GM12874 (cell line): ENCODE results near the gene ABCD1.
A peak's percentile ranks its signal among the peaks of the same experiment; 100 is the strongest.

ENCODE experiments used
- TF ChIP-seq, protein P1 (sequence below): IDR thresholded peaks from 2 replicates; pipeline ENCODE4 v1.5.1; 2011; ENCODE audit warnings: low read depth, mild to moderate bottlenecking, control low read depth, low read length, moderate library complexity; ENCODE audit not compliant: insufficient read depth

ABCD1 gene

GRCh38 chrX:153687121-153688039 lies 37.3 kb upstream of the ABCD1 start, which contains the start of gene SLC6A8:
TSS of gene SLC6A8 (plus strand) at chrX:153687926. CDS start at chrX:153688575, 649 bp downstream.
- TF ChIP-seq, protein P1, sequence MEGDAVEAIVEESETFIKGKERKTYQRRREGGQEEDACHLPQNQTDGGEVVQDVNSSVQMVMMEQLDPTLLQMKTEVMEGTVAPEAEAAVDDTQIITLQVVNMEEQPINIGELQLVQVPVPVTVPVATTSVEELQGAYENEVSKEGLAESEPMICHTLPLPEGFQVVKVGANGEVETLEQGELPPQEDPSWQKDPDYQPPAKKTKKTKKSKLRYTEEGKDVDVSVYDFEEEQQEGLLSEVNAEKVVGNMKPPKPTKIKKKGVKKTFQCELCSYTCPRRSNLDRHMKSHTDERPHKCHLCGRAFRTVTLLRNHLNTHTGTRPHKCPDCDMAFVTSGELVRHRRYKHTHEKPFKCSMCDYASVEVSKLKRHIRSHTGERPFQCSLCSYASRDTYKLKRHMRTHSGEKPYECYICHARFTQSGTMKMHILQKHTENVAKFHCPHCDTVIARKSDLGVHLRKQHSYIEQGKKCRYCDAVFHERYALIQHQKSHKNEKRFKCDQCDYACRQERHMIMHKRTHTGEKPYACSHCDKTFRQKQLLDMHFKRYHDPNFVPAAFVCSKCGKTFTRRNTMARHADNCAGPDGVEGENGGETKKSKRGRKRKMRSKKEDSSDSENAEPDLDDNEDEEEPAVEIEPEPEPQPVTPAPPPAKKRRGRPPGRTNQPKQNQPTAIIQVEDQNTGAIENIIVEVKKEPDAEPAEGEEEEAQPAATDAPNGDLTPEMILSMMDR = peak; percentile 57

GRCh38 chrX:153688071-153688470 lies 36.6 kb upstream of the ABCD1 start:
- TF ChIP-seq, protein P1 = no peak

GRCh38 chrX:153688506-153688905 lies 36.1 kb upstream of the ABCD1 start:
- TF ChIP-seq, protein P1 = no peak

- TF ChIP-seq, protein P1 = no peak
Observed at GRCh38 chrX:153688911-153689590, 35.6 kb upstream of the ABCD1 start.

DNA sequence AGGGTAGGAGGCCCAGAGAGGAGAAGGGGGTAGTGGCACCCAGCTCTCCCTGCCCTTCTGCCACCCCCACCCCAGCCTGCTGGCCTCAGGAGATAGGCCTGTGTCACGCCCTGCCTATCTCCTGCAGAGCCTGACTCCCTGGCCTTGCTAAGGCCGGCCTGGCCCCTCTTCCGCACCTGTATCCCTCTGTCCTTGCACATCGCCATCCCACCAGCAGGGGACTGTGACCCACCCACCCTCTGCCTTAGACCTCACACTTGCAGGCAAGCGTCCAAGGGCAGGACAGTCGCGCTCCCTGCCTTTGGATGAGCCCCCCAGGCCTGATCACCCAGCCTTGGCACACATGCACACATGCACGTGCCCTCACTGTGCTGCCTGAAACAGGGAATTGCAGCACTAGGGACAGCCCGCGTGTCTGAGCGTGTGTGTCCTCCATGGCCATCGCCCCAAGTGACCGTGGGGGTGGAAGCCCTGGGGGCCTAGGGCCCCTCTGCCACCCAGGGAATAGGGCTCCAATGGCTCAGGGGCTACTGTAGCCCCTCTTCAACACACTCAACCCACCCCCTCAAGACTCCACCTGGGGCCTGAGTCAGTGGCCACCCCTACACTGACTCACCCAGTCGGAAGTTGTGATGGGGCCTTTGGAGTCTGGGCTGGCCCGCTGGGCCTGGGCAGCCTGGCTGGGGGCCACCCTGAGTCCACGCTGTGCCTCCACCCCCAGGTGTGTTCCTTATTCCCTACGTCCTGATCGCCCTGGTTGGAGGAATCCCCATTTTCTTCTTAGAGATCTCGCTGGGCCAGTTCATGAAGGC lies 34.8 kb upstream of the ABCD1 start:
- TF ChIP-seq, protein P1 = no peak

- TF ChIP-seq, protein P1 = no peak
Observed at GRCh38 chrX:153690466-153690865, 34.2 kb upstream of the ABCD1 start.

DNA sequence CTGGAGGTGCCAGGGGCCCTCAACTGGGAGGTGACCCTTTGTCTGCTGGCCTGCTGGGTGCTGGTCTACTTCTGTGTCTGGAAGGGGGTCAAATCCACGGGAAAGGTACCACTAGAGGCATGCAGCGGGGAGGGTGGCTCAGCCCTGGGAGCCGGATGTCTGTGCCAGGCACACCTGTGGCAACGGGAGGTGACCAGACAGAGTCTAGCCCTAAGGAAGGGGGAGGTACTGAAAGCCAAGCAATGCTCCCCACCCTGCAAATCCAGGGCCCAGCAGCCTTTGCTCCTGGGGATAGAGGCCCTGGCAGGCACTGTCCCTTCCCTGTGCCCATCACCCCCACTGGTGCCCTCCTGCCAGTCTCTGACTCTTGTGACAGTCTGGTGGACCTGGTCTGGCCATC lies 32.7 kb upstream of the ABCD1 start:
- TF ChIP-seq, protein P1 = no peak
